HL-60 (cell line): Measurements from ENCODE around the gene SLC12A7.

Experiments
- GABPA ChIP-seq: IDR thresholded peaks from 2 replicates; pipeline ENCODE4 v1.6.1; 2012; ENCODE audit warnings: low read depth
- POLR2AphosphoS5 ChIP-seq: IDR thresholded peaks from 2 replicates; pipeline ENCODE4 v1.6.1; 2012; ENCODE audit warnings: low read depth
- TF ChIP-seq, protein P1 (sequence below): IDR thresholded peaks from 2 replicates; pipeline ENCODE4 v1.6.1; 2012; ENCODE audit warnings: low read depth; ENCODE audit not compliant: insufficient replicate concordance
- TF ChIP-seq, protein P2 (sequence below): IDR thresholded peaks from one replicate; pipeline ENCODE4 v1.5.1; 2011; ENCODE audit warnings: low read length, control low read depth, inconsistent platforms; ENCODE audit not compliant: insufficient read depth

DNA sequence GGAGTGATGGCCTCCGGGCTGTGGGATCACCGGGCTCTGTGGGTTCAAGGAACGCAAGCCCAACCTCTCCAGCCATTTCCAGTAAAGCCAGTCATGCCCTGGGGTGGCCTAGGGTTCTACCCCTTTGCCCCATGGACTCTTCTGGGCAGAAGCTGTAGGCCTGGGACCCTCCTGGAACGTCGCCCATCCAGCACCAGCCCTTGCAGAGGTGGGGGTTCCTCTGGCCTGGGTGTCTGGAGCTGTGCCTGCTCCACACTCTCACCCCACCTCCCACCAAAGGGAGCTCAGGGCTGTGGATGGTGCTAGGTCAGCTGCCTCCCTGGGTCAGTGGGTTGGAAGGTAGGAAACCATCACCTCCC, 1.4 kb upstream of the SLC12A7 start:
- TF ChIP-seq, protein P1, sequence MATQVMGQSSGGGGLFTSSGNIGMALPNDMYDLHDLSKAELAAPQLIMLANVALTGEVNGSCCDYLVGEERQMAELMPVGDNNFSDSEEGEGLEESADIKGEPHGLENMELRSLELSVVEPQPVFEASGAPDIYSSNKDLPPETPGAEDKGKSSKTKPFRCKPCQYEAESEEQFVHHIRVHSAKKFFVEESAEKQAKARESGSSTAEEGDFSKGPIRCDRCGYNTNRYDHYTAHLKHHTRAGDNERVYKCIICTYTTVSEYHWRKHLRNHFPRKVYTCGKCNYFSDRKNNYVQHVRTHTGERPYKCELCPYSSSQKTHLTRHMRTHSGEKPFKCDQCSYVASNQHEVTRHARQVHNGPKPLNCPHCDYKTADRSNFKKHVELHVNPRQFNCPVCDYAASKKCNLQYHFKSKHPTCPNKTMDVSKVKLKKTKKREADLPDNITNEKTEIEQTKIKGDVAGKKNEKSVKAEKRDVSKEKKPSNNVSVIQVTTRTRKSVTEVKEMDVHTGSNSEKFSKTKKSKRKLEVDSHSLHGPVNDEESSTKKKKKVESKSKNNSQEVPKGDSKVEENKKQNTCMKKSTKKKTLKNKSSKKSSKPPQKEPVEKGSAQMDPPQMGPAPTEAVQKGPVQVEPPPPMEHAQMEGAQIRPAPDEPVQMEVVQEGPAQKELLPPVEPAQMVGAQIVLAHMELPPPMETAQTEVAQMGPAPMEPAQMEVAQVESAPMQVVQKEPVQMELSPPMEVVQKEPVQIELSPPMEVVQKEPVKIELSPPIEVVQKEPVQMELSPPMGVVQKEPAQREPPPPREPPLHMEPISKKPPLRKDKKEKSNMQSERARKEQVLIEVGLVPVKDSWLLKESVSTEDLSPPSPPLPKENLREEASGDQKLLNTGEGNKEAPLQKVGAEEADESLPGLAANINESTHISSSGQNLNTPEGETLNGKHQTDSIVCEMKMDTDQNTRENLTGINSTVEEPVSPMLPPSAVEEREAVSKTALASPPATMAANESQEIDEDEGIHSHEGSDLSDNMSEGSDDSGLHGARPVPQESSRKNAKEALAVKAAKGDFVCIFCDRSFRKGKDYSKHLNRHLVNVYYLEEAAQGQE, result no peak
- no peak for TF ChIP-seq GABPA
- TF ChIP-seq, protein P2, sequence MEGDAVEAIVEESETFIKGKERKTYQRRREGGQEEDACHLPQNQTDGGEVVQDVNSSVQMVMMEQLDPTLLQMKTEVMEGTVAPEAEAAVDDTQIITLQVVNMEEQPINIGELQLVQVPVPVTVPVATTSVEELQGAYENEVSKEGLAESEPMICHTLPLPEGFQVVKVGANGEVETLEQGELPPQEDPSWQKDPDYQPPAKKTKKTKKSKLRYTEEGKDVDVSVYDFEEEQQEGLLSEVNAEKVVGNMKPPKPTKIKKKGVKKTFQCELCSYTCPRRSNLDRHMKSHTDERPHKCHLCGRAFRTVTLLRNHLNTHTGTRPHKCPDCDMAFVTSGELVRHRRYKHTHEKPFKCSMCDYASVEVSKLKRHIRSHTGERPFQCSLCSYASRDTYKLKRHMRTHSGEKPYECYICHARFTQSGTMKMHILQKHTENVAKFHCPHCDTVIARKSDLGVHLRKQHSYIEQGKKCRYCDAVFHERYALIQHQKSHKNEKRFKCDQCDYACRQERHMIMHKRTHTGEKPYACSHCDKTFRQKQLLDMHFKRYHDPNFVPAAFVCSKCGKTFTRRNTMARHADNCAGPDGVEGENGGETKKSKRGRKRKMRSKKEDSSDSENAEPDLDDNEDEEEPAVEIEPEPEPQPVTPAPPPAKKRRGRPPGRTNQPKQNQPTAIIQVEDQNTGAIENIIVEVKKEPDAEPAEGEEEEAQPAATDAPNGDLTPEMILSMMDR, result no peak
- TF ChIP-seq POLR2AphosphoS5, result no peak
